Gastrocnemius medialis (tissue), 4 donors: ENCODE measurements around the gene UNC5B. TPM values are rescaled to one million over a fixed set of nuclear protein-coding genes. Genes with fewer than 3 reads are reported as not detected.

Experiments used
- ATAC-seq, 2 donors: fragments of 150-250 bp; one replicate each; pipeline ENCODE4 v1.9.1; 2016
- DNase-seq, 2 donors: peaks; one replicate each; pipeline ENCODE4 v3.0.0-alpha.2; 2019
- H3K27ac ChIP-seq, 4 donors: fragments of 200-600 bp; sonication (generic); 1 replicate in 1 of 4; 2 replicates in 3 of 4; pipeline ENCODE4 v1.5.1; 2016 to 2018; ENCODE audit warnings: mild to moderate bottlenecking in 2 of 4, moderate library complexity in 1 of 4
- H3K27me3 ChIP-seq, 3 donors: fragments of 200-600 bp; sonication (generic) in 2 of 3; 1 replicate in 1 of 3; 2 replicates in 2 of 3; pipeline versions ENCODE4 v1.5.1 to v1.6.0; 2016 to 2019; ENCODE audit warnings: mild to moderate bottlenecking in 1 of 3, moderate library complexity in 1 of 3
- H3K36me3 ChIP-seq, 2 donors: fragments of 200-600 bp; sonication (generic) in 1 of 2; one replicate each; pipeline ENCODE4 v1.5.1; 2017 to 2018
- H3K4me1 ChIP-seq, 2 donors: fragments of 200-600 bp; sonication (generic) in 1 of 2; one replicate each; pipeline ENCODE4 v1.5.1; 2016 to 2017; ENCODE audit warnings: mild to moderate bottlenecking in 2 of 2
- H3K4me3 ChIP-seq, 4 donors: fragments of 200-600 bp; sonication (generic) in 3 of 4; 1 replicate in 1 of 4; 2 replicates in 3 of 4; pipeline ENCODE4 v1.5.1; 2016 to 2019; ENCODE audit warnings: mild to moderate bottlenecking in 2 of 4
- H3K9me3 ChIP-seq, 3 donors: fragments of 200-600 bp; sonication (generic) in 2 of 3; 1 replicate in 1 of 3; 2 replicates in 2 of 3; pipeline ENCODE4 v1.5.1; 2016 to 2019
- CTCF ChIP-seq, 5 experiments: fragments of 450-650 bp in 3 of 5; fragments of 200-600 bp in 2 of 5; sonication (generic) in 2 of 5; IDR thresholded peaks in 4 of 5; conservative IDR thresholded peaks in 1 of 5; 1 replicate in 4 of 5; 2 replicates in 1 of 5; pipeline ENCODE4 v1.5.1; 2016 to 2019; ENCODE audit warnings: antibody characterized with exemption in 5 of 5, mild to moderate bottlenecking in 3 of 5, moderate library complexity in 3 of 5
- POLR2A ChIP-seq, 2 donors: fragments of 450-650 bp; IDR thresholded peaks; one replicate each; pipeline ENCODE4 v1.6.1; 2017; ENCODE audit warnings: antibody characterized with exemption in 2 of 2, mild to moderate bottlenecking in 2 of 2, moderate library complexity in 2 of 2
- in situ Hi-C, 4 donors: fragments of 200-750 bp; cut with MboI; loops; one replicate each; pipeline versions ENCODE4 v1.15.0 to v1.8.0; 2017; ENCODE audit warnings: low sequenced_read_pairs in 4 of 4
- intact Hi-C: fragments of 100-400 bp; cut with DNase I; formaldehyde crosslinking; loops from one replicate; pipeline ENCODE4 v1.15.1; 2023; ENCODE audit warnings: low total_unique reads
- total RNA-seq, 4 donors: library from RNA; depleted of rRNA; stranded (reverse); fragments of >200 nt; gene quantifications; one replicate each; pipeline versions ENCODE4 v1.1.0 to v1.2.3, GENCODE V29; 2016

The UNC5B gene
- total RNA-seq, 4 donors from 2014 or later = 0.65 to 1.2 (median 0.90) TPM

GRCh38 chr10:71216363-71216695 is 4.0 kb downstream of the UNC5B start:
- Histone ChIP-seq H3K4me1 (peaks cover 15 to 34% of the 10 kb centered on the region in 2 donors), H3K4me3 (peak overlapping the region in 1 of 4 donors; percentile 57), H3K9me3 (no peaks in the 10 kb centered on the region), H3K27ac (no peak overlapping the region), H3K36me3 (no peaks in the 10 kb centered on the region), H3K27me3 (no peaks in the 10 kb centered on the region)
- ATAC-seq = no peak
- in situ Hi-C loops (loop anchor here in 1 of 4 donors (5.0 kb wide), 1 partner anchor 56 kb away; no protein-coding TSS in a partner anchor), intact Hi-C loops (no loop called here)
- TF ChIP-seq CTCF (IDR thresholded peaks at IDR 0.05 in 4 of 5, conservative IDR thresholded peaks at IDR 0.05 in 1 of 5) = no peak
- TF ChIP-seq POLR2A (IDR thresholded peaks at IDR 0.05) = no peak
- no peak for DNase-seq

GRCh38 chr10:71216751-71217265 is 4.4 kb downstream of the UNC5B start:
- Histone ChIP-seq H3K4me3 (peak overlapping the region; percentile 57 to 82 (median 62)), H3K36me3 (no peaks in the 10 kb centered on the region), H3K27me3 (no peaks in the 10 kb centered on the region), H3K27ac (peak overlapping the region in 2 of 4 donors; percentile 36 to 44), H3K4me1 (peaks cover 12 to 32% of the 10 kb centered on the region in 2 donors), H3K9me3 (no peaks in the 10 kb centered on the region)
- TF ChIP-seq CTCF (IDR thresholded peaks at IDR 0.05 in 4 of 5, conservative IDR thresholded peaks at IDR 0.05 in 1 of 5) = no peak
- TF ChIP-seq POLR2A (IDR thresholded peaks at IDR 0.05) = no peak
- ATAC-seq = no peak
- peak in 1 of 2 donors; percentile 10 for DNase-seq
- in situ Hi-C loops (loop anchor here in 1 of 4 donors (5.0 kb wide), 1 partner anchor 55 kb away; no protein-coding TSS in a partner anchor), intact Hi-C loops (no loop called here)

GRCh38 chr10:71217266-71218045 is 5.1 kb downstream of the UNC5B start:
- in situ Hi-C loops = loop anchor here in 1 of 4 donors (5.0 kb wide), 1 partner anchor 55 kb away; no protein-coding TSS in a partner anchor

GRCh38 chr10:71218046-71218650 is 5.8 kb downstream of the UNC5B start:
- DNase-seq (peak in 1 of 2 donors; percentile 17), ATAC-seq (peak in 1 of 2 donors; percentile 16)
- Histone ChIP-seq H3K9me3 (no peaks in the 10 kb centered on the region), H3K27me3 (no peaks in the 10 kb centered on the region), H3K4me1 (peaks cover 8 to 29% of the 10 kb centered on the region in 2 donors), H3K4me3 (peak overlapping the region; percentile 57 to 82 (median 62)), H3K27ac (peak overlapping the region in 1 of 4 donors; percentile 44), H3K36me3 (no peaks in the 10 kb centered on the region)
- TF ChIP-seq CTCF (IDR thresholded peaks at IDR 0.05 in 4 of 5, conservative IDR thresholded peaks at IDR 0.05 in 1 of 5) = no peak
- TF ChIP-seq POLR2A (IDR thresholded peaks at IDR 0.05) = no peak
- intact Hi-C loops (no loop called here), in situ Hi-C loops (loop anchor here in 1 of 4 donors (5.0 kb wide), 1 partner anchor 54 kb away; no protein-coding TSS in a partner anchor)

More at GRCh38 chr10:71217266-71218045, 5.1 kb downstream of the UNC5B start:
- Histone ChIP-seq H3K9me3 (no peaks in the 10 kb centered on the region), H3K4me3 (peak overlapping the region; percentile 57 to 82 (median 62)), H3K27me3 (no peaks in the 10 kb centered on the region), H3K4me1 (peaks cover 8 to 29% of the 10 kb centered on the region in 2 donors), H3K36me3 (no peaks in the 10 kb centered on the region), H3K27ac (peak overlapping the region in 2 of 4 donors; percentile 36 to 44)
- DNase-seq (peak in 1 of 2 donors; percentile 11), ATAC-seq (no peak)
- TF ChIP-seq POLR2A (IDR thresholded peaks at IDR 0.05) (no peak), CTCF (IDR thresholded peaks at IDR 0.05 in 4 of 5, conservative IDR thresholded peaks at IDR 0.05 in 1 of 5) (no peak)
- intact Hi-C loops = no loop called here
